Measurements from ENCODE around the gene HNRNPUL1. TPM values are rescaled to one million over a fixed set of nuclear protein-coding genes. Genes with fewer than 3 reads are reported as not detected.
A peak's percentile ranks its signal among the peaks of the same experiment; 100 is the strongest.

HNRNPUL1 gene
- total RNA-seq, 2 experiments from 2014 or later: 301 to 333 TPM

DNA sequence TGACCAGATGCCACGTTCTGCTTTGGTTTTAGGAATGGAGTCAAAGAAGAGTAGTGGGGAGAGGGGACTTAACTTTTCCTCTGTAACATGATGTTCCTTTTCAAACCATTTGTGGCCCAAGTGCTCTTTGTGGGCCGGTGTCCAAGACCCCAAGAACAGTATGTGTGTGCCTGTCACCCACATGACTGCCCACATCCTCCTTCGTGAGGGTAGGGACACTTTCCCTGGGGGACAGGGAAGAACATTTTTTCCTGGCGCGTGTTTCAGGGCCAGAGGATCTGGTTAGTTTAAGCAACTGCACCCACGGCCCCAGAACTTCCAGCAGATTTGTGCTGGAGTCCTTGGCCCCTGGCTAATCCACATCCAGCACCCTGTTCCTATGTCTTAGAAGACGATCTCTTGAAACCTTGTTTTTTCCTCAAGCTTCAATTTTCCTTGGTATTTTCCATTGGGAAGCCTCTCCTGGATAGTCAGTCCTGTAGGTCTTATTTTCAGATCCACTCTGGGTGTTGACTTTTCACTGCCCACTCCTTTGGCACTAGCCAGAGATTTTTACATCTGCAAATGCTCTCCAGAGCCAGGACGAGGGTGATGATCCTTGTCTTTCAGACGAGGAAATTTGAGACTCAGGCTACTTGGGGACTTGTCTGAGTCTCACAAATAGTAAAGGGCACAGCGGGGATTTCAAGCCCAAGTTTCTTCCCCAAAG lies 35.0 kb downstream of the HNRNPUL1 start:
- no peaks in the 10 kb centered on the region for H3K27me3 Mint-ChIP-seq
- POLR2A ChIA-PET: interaction anchor here (0.6 to 14.7 kb wide), 4 partner anchors 9 to 53 kb away, joined by 3 to 195 read pairs (median 10); partner anchors contain the start of gene HNRNPUL1
- ATAC-seq (ENCODE audit: low read depth): no peak

DNA sequence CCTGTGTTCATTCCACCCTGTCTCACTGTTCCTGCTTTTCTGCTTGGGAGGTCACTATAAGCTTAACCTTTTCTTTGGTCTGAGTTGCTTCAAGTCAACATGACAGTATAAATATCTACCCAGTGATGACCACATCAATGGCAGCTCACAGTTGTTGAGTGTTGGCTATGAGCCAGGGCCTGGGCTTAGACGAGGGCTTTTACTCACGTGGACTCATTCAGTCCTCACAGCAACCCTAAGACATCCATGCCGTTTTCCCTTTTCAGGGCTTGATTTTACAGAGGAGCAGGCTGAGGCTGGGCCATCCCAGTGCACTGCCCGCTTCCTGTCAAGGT lies 35.5 kb downstream of the HNRNPUL1 start:
- no peaks in the 10 kb centered on the region for H3K9me3 Mint-ChIP-seq

More for the DNA sequence above, 35.0 kb downstream of the HNRNPUL1 start:
- Mint-ChIP-seq H3K4me1 (peaks cover 84% of the 10 kb centered on the region), H3K9me3 (no peaks in the 10 kb centered on the region), H3K36me3 (peaks cover 51% of the 10 kb centered on the region), H3K27ac (peak overlapping the region; percentile 81), H3K4me3 (no peak overlapping the region)
- DNase-seq: no peak

DNA sequence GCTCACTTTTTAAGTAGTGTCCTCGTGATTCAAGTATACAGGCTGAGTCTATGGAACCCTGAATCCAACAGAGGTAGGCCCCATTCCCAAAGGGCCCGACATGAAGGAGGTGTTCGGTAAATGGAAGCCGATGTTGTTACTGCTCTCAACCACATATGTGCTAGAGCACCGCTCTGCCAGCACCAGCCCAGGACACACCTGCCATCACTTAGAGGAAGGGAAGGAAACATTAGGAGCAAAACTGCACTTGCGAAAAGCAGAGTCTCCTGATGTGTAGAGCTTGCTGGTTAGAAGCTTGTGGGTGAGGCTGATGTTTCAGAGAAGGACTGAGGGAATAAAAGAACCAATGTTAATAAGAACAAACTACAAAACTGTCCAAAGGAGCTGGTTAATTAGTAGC lies 36.4 kb downstream of the HNRNPUL1 start:
- no peaks in the 10 kb centered on the region for H3K9me3 Mint-ChIP-seq
- no peak overlapping the region for H3K4me3 Mint-ChIP-seq
- DNase-seq: no peak
- H3K27ac Mint-ChIP-seq: peak overlapping the region; percentile 61
- peaks cover 42% of the 10 kb centered on the region for H3K36me3 Mint-ChIP-seq
- POLR2A ChIA-PET: interaction anchor here (1.4 to 14.7 kb wide), 2 partner anchors 15 to 36 kb away, joined by 3 to 195 read pairs; partner anchors contain the start of gene HNRNPUL1
- H3K4me1 Mint-ChIP-seq: peaks cover 84% of the 10 kb centered on the region
- ATAC-seq (ENCODE audit: low read depth): no peak
- no peaks in the 10 kb centered on the region for H3K27me3 Mint-ChIP-seq

More for the DNA sequence above, 35.5 kb downstream of the HNRNPUL1 start:
- Mint-ChIP-seq H3K4me3 (no peak overlapping the region), H3K27me3 (no peaks in the 10 kb centered on the region), H3K4me1 (peaks cover 85% of the 10 kb centered on the region), H3K36me3 (peaks cover 48% of the 10 kb centered on the region), H3K27ac (peak overlapping the region; percentile 81)
- DNase-seq (no peak), ATAC-seq (ENCODE audit: low read depth) (no peak)
- POLR2A ChIA-PET: interaction anchor here (1.1 to 14.7 kb wide), 3 partner anchors 9 to 52 kb away, joined by 4 to 195 read pairs (median 16); partner anchors contain the start of gene HNRNPUL1

DNA sequence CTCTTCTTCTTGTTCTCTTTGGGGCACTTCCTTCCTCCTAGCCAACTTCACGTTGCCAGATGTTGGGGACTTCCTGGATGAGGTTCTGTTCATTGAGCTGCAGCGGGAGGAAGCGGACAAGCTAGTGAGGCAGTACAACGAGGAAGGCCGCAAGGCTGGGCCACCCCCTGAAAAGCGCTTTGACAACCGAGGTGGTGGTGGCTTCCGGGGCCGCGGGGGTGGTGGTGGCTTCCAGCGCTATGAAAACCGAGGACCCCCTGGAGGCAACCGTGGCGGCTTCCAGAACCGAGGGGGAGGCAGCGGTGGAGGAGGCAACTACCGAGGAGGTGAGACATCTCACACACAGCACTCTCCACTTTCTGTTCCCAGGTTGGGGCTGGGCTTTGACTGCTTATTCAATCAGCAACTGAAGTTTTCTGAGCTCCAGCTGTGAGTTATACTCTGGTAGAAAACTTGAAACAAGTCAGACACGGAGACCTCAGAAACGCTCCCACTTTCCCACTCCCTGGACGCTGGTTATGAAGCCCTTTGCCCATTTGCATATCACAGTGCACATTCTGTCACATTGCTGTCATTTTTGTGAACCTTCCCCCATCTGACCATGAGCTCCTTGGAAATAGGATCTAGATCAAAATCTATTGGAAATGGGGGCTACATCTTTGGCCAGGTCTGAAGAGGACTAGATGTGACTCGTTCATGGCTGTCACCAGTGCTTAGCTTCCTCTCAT lies 38.6 kb downstream of the HNRNPUL1 start:
- peaks cover 79% of the 10 kb centered on the region for H3K4me1 Mint-ChIP-seq
- H3K9me3 Mint-ChIP-seq: no peaks in the 10 kb centered on the region
- ATAC-seq (ENCODE audit: low read depth) (peak; percentile 70), DNase-seq (peak; percentile 83)
- H3K27ac Mint-ChIP-seq: peak overlapping the region; percentile 94
- peak overlapping the region; percentile 69 for H3K4me3 Mint-ChIP-seq
- peaks cover 35% of the 10 kb centered on the region for H3K36me3 Mint-ChIP-seq
- no peaks in the 10 kb centered on the region for H3K27me3 Mint-ChIP-seq
- POLR2A ChIA-PET: interaction anchor here (0.6 to 14.7 kb wide), 11 partner anchors 9 to 99 kb away, joined by 3 to 195 read pairs (median 4); partner anchors contain the start of gene HNRNPUL1

DNA sequence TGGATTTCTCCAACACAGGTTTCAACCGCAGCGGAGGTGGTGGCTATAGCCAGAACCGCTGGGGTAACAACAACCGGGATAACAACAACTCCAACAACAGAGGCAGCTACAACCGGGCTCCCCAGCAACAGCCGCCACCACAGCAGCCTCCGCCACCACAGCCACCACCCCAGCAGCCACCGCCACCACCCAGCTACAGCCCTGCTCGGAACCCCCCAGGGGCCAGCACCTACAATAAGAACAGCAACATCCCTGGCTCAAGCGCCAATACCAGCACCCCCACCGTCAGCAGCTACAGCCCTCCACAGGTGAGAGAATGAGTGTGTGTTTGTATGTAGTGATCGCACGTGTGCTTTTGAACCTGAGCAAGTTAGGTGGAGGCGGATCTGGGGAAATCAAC lies 39.8 kb downstream of the HNRNPUL1 start:
- no peak for DNase-seq
- Mint-ChIP-seq H3K36me3 (peaks cover 31% of the 10 kb centered on the region), H3K27me3 (no peaks in the 10 kb centered on the region), H3K27ac (peak overlapping the region; percentile 94), H3K9me3 (no peaks in the 10 kb centered on the region), H3K4me1 (peaks cover 80% of the 10 kb centered on the region), H3K4me3 (peak overlapping the region; percentile 69)
- POLR2A ChIA-PET: interaction anchor here (0.5 to 14.7 kb wide), 7 partner anchors 9 to 215 kb away, joined by 3 to 195 read pairs (median 4); partner anchors contain the start of gene HNRNPUL1
- no peak for ATAC-seq (ENCODE audit: low read depth)

DNA sequence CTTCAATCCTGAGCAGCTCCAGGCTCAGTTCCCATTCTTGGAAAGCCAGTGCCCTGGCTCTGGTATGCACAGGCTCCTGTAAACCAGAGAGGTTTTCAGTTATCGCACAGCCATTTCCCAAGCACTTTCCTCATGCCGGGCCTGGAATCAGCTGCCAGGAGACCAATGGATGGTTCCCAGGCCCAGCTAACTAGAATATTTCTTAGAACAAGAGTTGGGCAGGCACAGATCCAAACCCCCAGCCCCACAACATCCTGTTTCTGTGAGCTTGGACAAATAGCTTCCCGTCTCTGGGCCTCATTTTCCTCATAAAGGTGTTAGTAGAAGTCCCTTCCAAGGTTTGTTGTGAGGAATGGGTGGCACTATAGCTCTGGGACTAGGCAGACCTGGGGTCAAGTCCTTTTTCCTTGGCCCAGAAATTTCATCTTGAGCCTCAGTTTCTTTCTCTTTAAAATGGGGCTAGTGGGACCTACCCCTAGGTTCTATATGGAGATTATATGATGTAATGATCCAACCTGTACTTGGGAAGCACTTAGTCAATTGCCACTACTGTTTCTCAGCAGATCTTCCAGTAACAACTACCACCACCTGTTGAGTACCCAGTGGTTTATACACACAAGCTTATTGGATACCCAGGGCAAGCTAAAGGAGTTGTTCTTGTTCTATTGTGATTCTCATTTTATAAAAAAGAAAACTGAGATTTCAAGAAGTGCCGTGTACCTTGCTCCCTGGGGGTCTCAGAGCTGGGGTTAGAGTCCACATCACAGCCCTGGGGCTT lies 40.7 kb downstream of the HNRNPUL1 start:
- Mint-ChIP-seq H3K36me3 (peaks cover 26% of the 10 kb centered on the region), H3K4me1 (peaks cover 75% of the 10 kb centered on the region), H3K27ac (peak overlapping the region; percentile 94), H3K27me3 (no peaks in the 10 kb centered on the region), H3K9me3 (no peaks in the 10 kb centered on the region), H3K4me3 (peak overlapping the region; percentile 20)
- POLR2A ChIA-PET: interaction anchor here (0.5 to 14.7 kb wide), 5 partner anchors 10 to 215 kb away, joined by 3 to 195 read pairs (median 5); partner anchors contain the start of gene HNRNPUL1
- DNase-seq (no peak), ATAC-seq (ENCODE audit: low read depth) (no peak)

DNA sequence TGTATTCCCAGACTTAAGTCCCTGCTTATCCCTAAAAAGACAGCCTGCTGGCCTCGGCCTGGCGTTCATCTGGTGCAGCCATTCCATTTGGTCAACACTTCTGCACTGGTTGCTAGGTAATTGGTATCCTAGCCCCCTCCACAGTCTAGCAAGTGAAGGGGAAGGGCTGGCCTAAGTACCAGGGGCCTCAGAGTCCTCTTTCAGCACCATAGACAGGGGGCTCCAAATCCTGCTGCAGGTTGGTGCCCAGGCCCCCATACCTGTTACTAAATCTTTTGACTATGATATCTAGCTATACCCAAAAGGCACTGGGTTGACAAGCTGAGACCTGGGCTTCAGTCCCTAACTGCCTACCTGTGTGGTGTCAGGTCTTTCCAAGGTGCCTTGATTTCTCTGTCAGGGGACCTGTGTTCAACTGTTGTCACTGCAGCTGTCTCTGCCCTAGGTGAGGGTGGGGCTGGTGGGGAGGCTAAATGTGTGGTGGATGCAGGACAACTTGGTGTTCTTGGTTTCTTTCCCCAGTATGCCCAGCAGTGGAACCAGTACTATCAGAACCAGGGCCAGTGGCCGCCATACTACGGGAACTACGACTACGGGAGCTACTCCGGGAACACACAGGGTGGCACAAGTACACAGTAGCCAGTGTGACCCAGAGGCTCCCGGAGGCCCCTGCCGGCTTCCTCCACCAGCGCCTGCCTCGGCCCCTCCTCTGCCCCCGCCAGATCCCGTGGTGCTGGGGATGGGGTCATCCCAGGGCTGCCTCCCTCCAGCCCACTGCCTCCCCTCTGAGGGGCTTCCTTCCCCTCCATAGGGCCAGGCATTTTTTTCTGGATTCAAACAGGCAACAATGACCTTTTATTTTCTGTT lies 42.0 kb downstream of the HNRNPUL1 start:
- Mint-ChIP-seq H3K27me3 (no peaks in the 10 kb centered on the region), H3K4me3 (peak overlapping the region; percentile 91), H3K36me3 (peaks cover 29% of the 10 kb centered on the region), H3K9me3 (no peaks in the 10 kb centered on the region), H3K4me1 (peaks cover 72% of the 10 kb centered on the region), H3K27ac (peak overlapping the region; percentile 96)
- POLR2A ChIA-PET: interaction anchor here (1.2 to 14.7 kb wide), 3 partner anchors 11 to 102 kb away, joined by 3 to 195 read pairs (median 5); partner anchors contain the start of gene HNRNPUL1
- DNase-seq (no peak), ATAC-seq (ENCODE audit: low read depth) (no peak)

DNA sequence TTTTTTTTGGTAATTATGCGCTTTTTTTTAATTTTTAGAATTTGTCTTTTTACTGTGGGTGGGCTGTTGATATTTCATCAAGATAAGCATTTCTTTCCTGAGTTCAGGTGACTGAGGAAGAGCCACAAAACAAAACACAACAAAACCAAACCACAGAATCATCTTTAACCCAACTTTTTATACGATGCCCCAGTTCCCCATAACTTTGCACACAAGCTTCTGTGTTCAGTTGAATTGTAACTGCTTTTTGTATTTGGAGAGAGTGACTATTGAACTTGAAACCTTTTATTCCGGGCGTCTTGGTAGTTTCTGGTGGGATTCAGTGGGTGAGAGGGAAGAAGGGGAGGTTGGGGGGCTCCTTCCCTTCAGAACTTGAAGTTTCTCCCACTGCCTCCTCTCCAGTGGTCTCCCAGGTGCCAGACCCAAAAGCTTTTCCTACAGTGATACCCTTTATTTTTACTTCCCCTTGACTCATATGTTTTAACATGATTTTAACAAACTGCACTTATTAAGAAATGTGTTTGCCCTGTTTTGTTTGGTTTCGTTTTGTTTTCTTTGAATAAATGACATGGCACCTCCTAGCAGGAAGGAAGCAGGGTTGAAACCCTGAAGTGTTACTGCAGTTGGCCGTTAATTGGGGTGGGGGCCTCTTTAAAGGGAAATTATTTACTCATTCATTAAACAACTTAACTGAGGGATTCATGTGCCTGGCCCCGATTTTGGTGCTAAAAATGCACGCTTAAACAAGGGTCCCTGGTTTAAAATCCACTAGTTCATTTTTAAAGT lies 43.1 kb downstream of the HNRNPUL1 start:
- POLR2A ChIA-PET: interaction anchor here (0.5 to 14.7 kb wide), 11 partner anchors 9 to 118 kb away, joined by 3 to 195 read pairs (median 5); partner anchors contain the start of genes B9D2 and HNRNPUL1
- peaks cover 71% of the 10 kb centered on the region for H3K4me1 Mint-ChIP-seq
- H3K27ac Mint-ChIP-seq: peak overlapping the region; percentile 96
- H3K36me3 Mint-ChIP-seq: peaks cover 28% of the 10 kb centered on the region
- H3K9me3 Mint-ChIP-seq: no peaks in the 10 kb centered on the region
- ATAC-seq (ENCODE audit: low read depth): no peak
- no peak for DNase-seq
- peak overlapping the region; percentile 91 for H3K4me3 Mint-ChIP-seq
- no peaks in the 10 kb centered on the region for H3K27me3 Mint-ChIP-seq

DNA sequence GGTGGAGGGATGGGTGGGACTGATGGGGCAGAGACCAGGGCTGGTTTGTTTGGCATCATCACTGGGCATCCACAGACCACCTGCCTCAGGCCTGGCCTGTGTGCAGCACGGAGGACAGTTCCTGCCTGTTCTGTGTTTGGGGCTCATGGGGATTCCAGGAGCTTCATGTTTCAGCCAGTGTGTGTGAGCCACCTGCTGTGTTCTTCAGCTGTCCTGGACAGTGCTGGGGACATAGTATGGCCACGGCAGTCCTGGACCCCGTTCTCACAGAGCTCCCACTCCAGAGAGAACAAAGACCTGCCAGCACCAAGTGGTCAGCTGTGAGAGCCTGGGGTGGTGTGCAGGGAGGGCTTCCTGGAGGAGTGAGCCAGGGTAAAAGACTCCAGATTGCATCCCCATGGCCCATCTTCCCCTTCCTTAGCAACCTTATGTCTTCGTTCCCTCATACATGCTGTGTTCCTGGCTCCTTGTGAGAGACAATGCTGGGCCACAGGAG lies 43.8 kb downstream of the HNRNPUL1 start:
- peak; percentile 1 for ATAC-seq (ENCODE audit: low read depth)
- peaks cover 29% of the 10 kb centered on the region for H3K36me3 Mint-ChIP-seq
- POLR2A ChIA-PET: interaction anchor here (0.7 to 14.7 kb wide), 13 partner anchors 9 to 104 kb away, joined by 3 to 195 read pairs (median 7); partner anchors contain the start of genes B9D2, HNRNPUL1 and TGFB1

DNA sequence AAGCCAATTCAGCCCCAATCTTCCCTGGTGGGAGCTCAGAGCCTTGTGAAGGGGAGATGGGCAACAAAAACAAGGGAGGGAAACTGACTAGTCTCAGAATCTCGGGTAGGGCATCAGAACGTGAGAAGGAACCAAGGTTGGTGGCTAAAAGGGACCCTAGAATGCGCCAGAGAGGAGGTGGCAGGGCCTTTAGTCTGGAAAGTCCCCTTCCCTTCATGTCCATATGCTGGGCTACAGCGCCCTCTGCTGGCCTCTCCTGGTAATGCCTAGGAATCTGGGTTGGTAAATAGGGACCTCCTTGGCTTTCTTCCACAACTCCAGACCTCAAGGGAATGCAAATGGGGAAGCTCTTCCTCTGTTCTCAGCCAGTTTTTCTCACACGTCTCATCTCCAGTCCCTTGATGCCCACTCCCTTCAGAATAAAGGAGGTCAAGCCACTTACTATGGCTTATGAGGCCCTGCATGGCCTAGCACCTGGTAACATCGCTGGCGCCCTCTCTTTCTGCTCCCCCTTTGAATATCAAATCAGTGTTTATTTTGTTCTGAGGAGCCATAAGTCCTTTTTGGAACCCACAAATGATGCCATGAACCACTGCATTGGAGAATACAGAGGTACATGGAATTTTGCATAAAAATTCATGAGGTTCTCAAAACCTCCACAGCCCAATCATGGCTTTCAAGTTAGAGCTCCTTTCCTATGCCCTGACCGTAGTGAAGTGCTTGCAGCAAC lies 44.4 kb downstream of the HNRNPUL1 start:
- DNase-seq: peak; percentile 93
- Mint-ChIP-seq H3K36me3 (peaks cover 34% of the 10 kb centered on the region), H3K27me3 (no peaks in the 10 kb centered on the region), H3K4me3 (peak overlapping the region; percentile 91), H3K9me3 (no peaks in the 10 kb centered on the region), H3K4me1 (peaks cover 65% of the 10 kb centered on the region), H3K27ac (peak overlapping the region; percentile 96)
- POLR2A ChIA-PET: interaction anchor here (0.9 to 14.7 kb wide), 13 partner anchors 9 to 104 kb away, joined by 3 to 195 read pairs (median 6); partner anchors contain the start of genes B9D2, HNRNPUL1 and TGFB1
- peak; percentile 41 for ATAC-seq (ENCODE audit: low read depth)

More for the DNA sequence above, 43.8 kb downstream of the HNRNPUL1 start:
- peaks cover 67% of the 10 kb centered on the region for H3K4me1 Mint-ChIP-seq
- no peaks in the 10 kb centered on the region for H3K9me3 Mint-ChIP-seq
- DNase-seq: no peak
- H3K4me3 Mint-ChIP-seq: peak overlapping the region; percentile 91
- peak overlapping the region; percentile 96 for H3K27ac Mint-ChIP-seq
- no peaks in the 10 kb centered on the region for H3K27me3 Mint-ChIP-seq

Data from activated naive CD8-positive, alpha-beta T cell treated with anti-CD3 and anti-CD28 coated beads, Interleukin-2, amount 10 ng/mL, durations not matched to agents 7 days and 5 days (primary cell).